Stimulated activated naive CD8-positive, alpha-beta T cell treated with anti-CD3 and anti-CD28 coated beads, Interleukin-15, Interleukin-2, amounts not matched to agents 100 U/mL and 50 U/mL, for 24 hours (primary cell): ENCODE measurements around the gene COL4A1.
A peak's percentile ranks its signal among the peaks of the same experiment; 100 is the strongest.

Experiments
- ATAC-seq: fragments of 150-1000 bp; cut with Tn5 transposase; one replicate; pipeline ENCODE4 v1.10.0; 2021
- DNase-seq: peaks from one replicate; pipeline ENCODE4 v3.0.0; 2021

COL4A1 gene

DNA sequence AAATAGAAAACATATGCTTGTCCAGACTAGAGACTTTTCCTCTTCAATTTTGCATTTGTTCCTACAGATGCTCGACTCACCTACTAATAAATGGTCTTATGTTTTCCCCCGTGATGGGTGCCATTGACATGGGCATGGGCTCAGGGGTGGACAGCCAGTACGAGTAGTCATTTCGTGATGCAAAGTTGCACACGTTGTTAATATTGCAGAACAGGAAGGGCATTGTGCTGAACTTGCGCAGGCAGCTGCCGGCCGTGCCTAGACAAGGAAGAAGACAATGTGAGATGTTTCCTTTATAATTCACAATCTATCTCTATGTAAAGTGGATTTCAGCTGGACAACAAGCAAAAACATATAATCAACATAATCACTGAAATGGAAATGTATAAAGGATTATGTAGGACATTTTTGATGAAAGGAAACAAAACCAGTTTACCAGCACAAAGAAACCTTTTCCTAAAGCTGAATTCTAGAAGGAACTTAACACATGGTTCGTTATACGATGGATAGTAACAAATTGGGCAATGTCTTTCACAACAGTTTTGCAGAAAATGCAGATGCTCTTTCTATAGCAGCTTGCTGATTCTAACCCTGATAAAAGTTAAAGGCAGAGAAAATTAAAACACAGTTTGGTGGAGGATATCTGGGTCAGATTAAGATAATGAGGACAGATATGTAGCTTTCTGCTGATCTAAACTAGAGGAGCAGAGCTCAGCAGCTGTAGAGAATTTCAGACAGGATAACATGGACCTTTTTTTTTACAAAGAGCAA, 145.7 kb downstream of the COL4A1 start:
- ATAC-seq (no peak), DNase-seq (no peak)

DNA sequence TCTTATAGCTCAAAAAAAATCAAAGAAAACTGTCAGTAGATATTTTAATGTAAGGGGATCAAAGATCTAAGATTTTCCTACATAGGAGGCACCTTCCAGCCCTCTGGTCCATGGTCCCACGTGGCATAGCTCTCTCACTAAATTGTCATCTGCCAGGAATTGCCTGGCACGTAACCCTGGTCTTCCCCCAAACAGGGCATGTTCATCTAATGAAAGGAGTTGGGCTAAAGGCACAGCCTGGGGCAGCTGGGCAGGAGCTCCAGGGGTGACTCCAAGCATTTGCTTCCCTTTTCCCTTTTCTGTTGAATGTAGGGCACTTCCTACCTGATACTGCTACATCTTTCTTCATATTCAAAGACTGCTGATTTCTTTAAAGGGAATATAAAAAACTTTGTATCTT, 148.7 kb downstream of the COL4A1 start:
- no peak for DNase-seq
- ATAC-seq = no peak

DNA sequence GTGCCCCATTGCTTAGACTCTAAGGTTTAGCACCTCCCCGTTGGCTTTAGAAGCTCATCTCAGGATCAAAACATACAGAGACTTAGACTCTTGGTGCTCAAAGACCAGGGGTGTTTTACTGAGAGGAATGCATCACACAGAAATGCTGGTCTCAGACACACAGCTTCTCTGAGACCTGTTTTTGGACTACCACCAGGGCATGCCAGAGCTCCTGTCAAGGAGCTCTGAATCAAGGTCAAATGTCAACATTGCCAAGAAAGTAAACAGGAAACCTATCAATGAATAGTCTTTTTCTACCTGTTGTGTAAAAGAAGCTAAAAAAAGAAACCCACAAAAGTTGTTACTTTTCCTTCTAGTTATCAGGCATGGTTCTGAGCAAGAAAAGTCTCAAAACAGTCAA, 149.2 kb downstream of the COL4A1 start:
- no peak for DNase-seq
- ATAC-seq = no peak

DNA sequence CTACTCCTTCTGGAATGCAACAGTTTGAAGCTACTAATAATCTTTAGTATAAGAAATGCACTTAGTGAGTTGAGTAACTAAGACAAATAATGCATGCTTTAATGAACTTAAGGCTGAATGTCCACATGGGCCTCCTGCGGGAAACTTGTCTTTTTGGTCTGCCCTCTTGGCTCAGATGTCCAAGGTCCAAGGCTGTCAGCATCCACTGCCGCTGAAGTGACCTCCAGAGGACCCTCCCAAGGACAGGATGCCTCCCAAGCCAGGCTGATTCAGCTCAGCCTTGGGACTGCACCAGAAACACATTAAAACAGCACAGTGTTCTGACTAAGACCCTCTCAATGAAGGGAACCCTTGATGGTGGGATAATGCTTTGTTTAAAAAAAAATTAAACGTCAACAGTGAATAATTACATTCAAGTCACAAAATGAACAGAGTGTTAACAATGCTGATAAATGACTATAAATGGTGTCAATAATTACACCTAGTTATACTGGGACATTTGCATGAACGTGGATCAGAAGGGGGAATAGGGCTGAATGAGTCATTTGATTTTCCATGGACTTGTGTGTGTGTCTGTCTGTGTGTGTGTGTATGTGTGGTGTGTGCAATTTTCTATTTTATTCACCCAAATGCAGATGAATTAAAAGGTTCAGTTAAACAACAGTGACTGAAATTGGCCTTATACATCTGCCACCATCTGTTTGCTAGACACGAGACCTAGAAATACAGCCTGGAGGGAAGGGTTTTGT, 150.5 kb downstream of the COL4A1 start:
- DNase-seq = no peak
- no peak for ATAC-seq

DNA sequence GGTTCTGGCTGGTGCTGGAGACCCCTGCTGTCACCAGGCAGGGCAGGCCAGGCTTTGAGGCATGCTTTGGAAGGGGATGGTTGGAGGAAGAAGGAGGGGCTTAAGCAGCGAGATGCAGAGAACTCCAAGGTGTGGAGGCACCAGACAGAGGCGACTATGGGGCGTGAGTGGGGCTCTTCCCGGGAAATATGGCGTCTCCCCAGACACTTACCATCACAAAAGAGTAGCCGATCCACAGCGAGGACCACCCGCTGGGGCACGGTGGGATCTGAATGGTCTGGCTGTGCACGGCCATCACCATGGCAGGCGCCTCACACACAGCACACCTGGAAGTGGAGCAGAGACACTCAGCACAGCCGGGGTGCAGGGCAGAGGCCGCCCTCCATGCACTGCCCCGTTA, 151.9 kb downstream of the COL4A1 start:
- ATAC-seq (no peak), DNase-seq (no peak)

DNA sequence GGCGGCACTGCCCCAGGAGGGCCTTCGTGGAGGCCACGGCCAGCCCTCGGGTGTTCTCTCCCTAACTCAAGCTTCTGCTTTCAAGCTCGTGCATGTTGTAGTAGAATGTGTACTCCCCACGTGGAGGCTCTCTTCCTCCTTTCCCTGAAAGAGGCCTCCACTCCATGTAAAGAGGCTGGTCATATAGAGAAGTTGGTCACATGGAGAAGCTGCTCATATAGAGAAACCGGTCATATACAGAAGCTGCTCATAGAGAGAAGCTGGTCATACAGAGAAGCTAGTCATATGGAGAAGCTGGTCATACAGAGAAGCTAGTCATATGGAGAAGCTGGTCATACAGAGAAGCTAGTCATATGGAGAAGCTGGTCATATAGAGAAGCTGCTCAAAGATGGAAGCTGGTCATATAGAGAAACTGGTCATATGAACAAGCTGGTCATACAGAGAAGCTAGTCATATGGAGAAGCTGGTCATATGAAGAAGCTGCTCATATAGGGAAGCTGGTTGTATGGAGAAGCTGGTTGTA, 152.5 kb downstream of the COL4A1 start:
- DNase-seq (no peak), ATAC-seq (no peak)

DNA sequence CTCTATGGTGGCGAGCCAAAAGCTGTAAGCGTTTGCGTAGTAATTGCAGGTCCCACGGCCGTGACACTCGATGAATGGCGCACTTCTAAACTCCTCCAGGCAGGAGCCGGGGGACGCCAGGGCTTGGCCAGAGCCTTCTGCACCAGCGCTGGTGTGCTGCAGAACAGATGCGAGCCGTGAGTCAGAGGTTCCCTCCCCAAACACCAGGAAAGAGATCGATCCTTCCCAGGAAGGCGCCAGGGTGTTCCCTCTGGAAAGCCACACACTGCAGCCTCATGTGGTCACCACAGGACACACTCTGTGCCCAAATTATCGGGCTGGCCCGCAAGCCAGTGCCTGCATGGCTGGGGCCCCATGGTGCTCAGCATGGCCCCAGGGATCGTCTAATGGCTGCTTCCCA, 154.6 kb downstream of the COL4A1 start:
- ATAC-seq (no peak), DNase-seq (no peak)

DNA sequence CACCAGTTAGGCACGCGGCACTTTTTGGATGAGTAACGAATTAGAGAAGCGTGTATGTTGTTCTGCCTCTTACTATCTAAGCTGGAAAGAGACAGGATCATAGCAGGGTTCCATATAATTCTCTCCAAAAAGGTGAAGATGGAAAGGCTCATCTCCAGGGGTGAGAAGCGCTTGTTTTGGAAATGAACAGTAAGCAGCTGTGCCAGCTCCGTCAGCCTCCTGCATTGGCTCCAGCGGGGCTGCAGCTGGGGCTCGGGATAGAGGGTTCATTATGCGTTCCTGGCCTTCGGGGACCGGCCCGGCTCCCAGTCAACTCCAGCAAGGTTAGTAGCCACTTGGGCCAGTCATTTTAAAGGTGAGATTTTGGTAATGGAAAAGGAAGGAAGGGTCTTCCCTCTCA, 155.5 kb downstream of the COL4A1 start:
- ATAC-seq = no peak
- DNase-seq = no peak

DNA sequence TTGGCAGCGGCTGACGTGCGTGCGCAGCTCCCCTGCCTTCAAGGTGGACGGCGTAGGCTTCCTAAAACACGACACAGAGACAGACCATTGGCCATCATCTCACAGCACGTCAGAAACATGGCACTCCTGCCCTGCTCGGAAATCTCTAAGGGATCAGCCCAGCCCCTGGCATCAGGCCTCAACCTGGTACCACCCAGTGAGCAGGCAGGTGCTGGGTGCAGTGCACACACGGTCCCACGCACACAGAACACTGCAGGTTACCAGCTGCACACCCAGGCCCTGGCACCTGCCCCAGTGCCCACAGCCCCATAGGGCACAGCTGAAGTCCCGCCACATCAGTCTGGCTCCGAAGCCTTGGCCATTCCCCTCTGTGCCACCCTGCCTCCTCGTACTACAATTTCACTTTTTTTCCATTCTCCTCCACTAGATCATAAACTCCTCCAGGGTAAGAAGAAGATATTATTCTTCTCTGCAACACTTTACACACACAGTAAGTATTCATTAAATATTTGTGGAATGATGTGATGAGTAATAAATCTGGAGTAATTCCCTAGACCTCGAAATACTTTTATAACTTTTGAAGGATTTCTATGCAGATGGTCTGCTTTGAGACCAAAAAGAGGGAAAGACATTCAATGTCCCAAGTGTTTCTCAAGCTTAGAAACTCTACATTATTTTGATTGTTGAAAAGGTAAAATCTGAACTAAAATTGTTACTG, 156.4 kb downstream of the COL4A1 start:
- DNase-seq (no peak), ATAC-seq (no peak)

DNA sequence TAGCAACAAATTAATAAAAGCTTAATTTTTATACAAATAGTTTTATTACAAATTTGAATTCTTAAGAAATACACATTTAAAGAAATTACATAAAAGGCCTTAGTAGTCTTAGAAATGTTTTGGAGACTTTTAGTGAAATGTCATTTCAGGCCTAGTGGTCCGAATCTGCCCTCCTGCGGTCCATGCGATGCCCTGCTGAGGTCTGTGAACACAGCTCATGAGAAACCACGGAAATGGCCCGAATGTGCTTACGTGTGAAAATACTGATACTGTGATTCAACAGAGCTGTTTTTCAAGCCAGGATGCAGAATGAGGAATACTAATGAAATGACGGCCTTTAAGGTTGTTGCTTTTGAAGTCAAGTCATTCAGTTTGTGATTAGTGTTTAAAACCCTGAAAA, 157.9 kb downstream of the COL4A1 start:
- ATAC-seq (no peak), DNase-seq (no peak)

DNA sequence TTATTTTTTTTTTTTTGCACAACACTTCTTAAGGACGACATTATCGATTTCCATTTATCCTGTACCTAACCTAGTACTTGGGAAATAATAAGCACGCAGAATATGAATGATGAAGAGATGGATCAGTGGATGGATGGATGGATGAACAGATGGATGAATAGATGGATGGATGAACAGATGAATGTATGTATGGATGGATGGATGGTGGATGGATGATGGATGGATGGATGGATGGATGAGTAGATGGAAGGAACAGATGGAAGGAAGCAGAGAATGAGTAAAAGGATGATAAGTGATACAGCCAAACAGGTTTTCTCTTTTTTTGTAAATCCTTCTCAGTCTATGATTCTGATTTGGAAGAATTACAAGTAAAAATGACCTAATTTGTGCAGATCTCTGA, 166.9 kb downstream of the COL4A1 start:
- no peak for ATAC-seq
- DNase-seq = no peak

DNA sequence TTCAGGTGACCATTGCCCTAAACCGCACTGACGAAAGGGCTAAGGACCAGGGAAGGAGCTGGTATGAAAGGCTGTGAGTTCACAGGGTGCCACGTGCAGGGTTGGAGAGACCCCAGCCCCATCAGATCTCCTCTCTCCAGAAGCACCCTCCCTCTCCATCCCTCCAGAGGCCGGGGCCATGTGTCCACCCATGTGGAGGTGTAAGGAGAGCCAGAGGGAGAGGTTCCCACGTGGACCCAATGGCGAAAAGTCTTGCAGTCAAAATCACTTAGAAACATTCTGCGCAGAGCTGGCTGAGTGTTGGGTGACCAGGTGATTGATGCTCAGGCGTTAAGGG, 168.3 kb downstream of the COL4A1 start:
- DNase-seq (no peak), ATAC-seq (no peak)

DNA sequence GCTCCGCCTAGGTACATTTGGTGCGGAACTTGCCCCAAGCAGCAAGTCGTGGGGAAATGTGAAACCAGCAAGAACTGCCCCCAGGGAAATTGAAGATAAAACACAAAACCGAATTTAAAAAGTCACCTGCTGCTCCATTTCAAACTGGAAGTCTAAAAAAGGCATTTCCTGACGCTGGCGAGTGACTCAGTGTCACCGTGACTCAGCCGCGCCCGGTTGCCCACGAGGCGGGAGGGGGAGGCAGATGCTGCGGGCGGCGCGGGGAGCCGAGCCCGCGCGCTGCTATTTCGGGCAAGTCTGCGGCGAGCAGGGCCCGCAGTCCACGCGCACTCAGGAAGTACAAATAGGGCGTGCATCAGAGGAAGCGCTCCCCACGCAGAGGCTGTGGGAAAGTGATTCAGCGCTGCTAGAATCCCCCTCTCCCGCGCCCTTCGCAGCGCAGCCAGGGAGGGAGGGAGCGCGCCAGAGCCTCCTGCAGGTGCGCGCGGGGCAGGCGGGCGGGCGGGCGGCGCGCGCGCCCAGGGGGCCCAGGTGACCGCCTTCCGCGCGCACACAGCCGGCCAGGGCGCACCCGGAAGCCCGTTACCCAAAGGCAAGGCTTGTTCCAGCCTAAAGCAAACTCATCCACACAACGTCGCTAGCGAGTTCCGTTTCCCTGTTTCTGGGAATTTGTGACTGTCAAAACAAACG, 168.8 kb downstream of the COL4A1 start:
- ATAC-seq = peak; percentile 79
- peak; percentile 78 for DNase-seq

DNA sequence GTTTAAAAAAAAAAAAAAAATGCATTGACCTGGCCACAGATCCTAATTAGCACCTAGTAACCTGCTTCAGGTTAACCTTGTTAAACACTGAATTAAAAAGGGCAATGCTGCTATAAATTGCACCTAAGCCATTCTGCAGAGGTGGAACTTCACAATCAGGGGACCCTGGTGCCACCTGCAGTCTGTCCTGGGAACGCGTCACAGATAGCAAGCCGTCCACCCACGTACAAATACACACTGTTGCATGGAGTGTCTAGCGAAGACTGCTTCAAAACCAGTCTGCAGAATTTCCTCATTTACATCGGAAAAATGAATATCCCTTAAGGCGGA, 169.3 kb downstream of the COL4A1 start:
- peak; percentile 35 for DNase-seq
- ATAC-seq = peak; percentile 73

DNA sequence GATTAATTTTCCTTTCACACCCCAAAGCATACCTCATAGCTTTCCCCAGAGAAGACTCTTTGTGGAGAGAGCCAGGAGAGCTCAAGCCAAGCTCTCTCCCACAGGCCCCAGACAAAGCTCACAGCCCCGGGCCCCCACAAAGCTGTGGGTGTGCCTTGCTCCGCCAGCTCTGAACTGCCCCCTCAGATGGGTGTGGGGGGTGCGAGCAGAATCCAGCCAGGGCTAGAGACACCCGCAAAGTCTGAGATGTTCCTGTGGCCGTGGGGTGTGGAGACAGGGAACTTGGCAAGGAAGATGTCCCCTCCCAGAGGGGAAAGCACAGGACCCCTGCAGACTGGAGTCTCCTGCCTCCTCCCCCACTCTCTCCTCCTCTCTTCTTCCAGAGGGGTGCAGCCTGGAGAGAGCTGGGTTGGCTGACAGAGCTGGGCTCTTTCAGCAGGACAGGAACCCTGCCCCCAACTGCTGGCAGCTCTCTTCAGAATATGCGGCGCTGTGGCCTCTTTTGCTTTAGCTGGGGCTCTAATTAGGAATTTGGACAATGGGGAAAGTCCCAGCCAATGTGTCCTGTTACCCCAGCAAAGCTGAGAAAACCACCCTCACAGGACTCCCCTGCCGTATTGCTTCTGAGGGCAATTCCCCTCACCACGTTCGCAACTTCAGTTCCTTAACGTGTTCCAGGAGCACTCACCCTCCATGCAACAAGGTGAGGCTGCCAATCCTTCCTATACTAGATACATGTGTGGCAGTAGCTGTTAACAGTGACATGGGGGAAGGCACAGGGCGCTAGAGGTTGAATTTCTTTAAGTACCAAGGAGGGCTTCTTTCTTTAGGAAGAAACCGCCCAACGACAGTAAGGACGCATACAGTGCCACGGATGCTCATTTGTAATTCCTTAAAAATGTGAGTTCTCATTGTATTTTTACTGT, 170.0 kb downstream of the COL4A1 start:
- ATAC-seq = no peak
- DNase-seq = no peak

DNA sequence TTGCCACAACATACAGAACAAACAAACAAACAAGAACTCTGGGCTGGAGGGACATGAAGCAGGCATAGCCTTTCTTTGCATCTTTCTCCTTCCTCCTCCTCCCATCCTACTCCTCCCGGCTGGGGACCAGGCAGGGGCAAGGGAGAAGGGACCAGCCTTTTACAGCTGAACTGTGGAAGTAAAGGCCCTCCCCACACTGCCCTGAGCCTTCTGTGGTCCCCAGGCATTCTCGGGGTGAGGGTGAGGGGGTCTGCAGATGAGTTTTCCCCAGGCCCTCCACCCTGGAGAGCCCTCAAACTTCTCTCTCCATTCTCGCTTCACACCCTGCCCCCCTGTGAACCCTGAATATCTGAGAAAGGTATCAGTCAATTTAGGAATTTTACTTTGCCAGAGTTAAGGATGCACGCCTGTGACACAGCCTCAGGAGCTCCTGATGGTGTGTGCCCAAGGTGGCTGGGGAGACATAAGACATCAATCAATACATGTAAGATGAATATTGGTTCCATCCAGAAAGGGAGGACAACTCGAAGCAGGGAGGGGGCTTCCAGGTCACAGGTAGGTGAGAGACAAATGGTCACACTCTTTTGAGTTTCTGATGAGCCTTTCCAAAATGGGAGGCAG, 170.9 kb downstream of the COL4A1 start:
- no peak for DNase-seq
- ATAC-seq = no peak

DNA sequence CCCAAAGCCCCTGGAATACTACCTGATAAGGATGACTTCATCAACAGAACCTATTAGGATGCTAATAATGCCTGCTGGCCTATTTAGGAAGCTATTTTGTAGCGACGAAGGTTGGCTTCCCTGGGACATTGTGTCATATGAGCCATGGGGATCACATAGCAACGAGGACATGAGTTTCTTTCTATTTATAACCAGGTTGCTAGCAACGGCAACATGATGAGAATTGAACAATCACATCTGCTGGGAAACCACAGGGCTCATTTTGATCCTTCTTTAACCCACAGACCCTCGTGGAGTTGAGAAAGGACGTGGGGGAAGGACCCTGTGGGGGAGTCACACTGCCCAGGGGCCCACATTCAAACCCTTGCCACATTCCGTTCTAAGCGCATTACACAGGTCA, 172.2 kb downstream of the COL4A1 start:
- ATAC-seq = no peak
- no peak for DNase-seq

DNA sequence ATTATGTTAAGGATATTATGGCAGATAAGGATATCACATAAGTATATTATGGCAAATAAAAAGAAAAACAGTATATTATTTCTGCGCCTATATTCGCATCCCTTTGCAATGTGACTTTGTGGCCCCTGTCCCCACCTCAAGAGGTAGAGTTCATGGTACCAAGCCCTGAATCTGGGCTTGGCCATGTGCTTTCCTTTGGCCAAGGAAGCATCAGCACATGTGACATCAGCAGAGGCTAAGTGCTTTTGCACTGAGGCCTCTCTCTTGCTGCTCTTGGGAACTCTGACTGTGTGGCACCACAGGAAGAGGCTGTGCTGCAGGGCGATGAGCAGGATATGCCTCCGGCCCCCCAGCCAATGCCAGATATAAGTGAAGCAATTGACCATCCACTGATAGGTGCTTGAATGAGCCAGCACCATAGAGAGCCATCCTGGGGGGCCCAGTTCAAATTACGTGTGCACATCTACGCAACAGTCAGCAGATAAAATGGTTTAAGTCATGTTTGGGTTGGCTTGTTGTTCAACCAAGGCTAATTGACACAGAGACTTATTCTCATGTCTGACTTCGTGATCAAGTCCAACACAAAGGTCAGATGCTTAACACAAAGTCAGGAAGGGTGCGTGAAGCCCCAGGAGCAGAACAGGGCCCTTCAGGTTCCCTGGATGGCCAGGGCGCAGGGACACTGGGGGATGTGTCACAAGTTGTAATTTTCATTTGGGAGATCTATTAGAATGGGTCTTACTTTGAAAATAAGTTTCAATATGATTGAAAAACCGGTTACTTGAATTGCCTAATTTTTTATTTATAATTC, 173.3 kb downstream of the COL4A1 start:
- DNase-seq (no peak), ATAC-seq (no peak)

DNA sequence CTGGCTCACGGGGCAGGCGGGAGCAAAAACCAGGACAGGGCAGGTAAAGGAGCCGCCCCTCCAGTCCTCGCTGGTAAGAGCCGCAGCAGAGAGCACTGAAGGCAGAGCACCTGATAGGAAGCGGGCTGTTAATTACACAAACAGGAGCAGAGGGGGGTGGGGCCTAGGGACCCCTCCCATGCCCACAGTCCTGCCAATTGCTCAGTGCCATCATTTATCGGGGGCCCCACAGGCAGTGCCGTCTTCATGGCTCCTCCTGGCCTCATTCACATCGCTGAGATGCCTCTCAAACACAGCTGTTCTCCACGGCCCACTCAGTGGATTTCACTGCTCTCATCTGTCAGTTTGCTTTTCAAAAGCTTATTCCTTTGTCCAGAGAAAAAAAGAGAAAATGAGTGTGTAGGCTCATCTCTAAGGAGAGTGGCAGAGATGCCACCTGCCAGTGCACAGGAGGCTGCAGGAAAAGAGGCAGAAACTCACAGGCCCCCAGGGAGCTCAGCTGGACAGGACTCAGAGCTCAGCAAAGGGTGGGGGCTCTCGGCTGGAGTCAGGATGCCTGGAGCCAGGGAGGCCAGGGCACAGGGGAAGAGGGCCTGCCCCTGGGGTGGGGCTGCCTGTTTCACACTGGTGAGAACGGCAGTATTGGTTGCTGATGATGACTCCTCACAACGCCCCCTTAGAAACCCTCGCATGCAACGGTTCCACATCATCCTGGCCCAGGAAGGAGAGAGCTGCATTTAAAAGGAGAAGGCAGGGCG, 174.6 kb downstream of the COL4A1 start:
- no peak for DNase-seq
- no peak for ATAC-seq
